ENCODE data around the gene HSPA12A. TPM values are rescaled to one million over a fixed set of nuclear protein-coding genes. Genes with fewer than 3 reads are reported as not detected.

HSPA12A gene
- total and polyA plus RNA-seq, 9 of the 15 experiments (the other 6 are each of a cell fraction or from before 2014, with no cell fraction given) = 0.01 to 0.18 (median 0.04) TPM; not detected in 4

DNA sequence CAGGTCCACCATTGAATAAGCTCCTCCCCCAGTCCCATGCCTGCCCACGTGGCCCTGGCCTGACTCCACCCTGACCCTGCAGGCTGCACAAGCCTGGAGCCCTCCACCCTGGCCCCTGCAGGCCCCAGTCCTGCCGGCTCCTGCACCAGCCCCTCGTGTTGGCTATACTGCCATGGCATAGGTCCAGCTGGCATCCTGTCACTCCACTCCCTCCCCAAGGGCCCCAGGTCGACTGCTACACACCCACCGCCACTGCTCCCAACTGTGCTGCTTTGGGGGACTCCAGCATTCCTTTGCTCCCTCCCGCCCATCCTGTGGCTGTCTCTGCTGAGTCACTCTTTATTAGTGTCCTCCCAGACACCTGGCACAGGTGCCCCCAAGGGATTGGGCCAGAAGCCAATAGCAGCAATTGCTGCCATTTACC is 32.4 kb upstream of the HSPA12A start:
- no peak for DNase-seq (ENCODE audit: extremely low read depth in 1 of 4, low spot score in 3 of 4)
- Histone ChIP-seq H3K4me3 (no peak overlapping the region), H2AFZ (ENCODE audit: low read depth, low read length) (no peak overlapping the region), H3K4me2 (ENCODE audit: insufficient read depth, low read length) (no peak overlapping the region), H3K36me3 (ENCODE audit: control insufficient read depth, insufficient read depth, low read length) (no peaks in the 10 kb centered on the region), H3K9ac (ENCODE audit: insufficient read depth in 1 of 2, low read depth in 2 of 2, low read length in 2 of 2) (no peak overlapping the region), H3K9me1 (ENCODE audit: control insufficient read depth, insufficient read depth, low read length) (no peaks in the 10 kb centered on the region), H4K20me1 (replicated peaks; ENCODE audit: control insufficient read depth, insufficient read depth, low read length) (no peaks in the 10 kb centered on the region), H3K79me2 (ENCODE audit: control insufficient read depth, insufficient read depth, low read length) (no peaks in the 10 kb centered on the region), H3K4me1 (replicated peaks in 1 of 2; ENCODE audit: control insufficient read depth in 2 of 2, insufficient read depth in 2 of 2, low read length in 2 of 2) (no peaks in the 10 kb centered on the region; a peak in 1 of 5 replicates), H3K27me3 (ENCODE audit: control insufficient read depth in 2 of 2, insufficient read depth in 2 of 2, low read length in 2 of 2) (peaks cover 0 to 38% of the 10 kb centered on the region in 2 experiments; a peak in 2 of 5 replicates), H3K27ac (ENCODE audit: extremely low read depth, low read depth, low read length) (no peak overlapping the region), H3K9me3 (replicated peaks; ENCODE audit: control insufficient read depth, insufficient read depth, low read depth, low read length) (no peaks in the 10 kb centered on the region)
- no peak for TF ChIP-seq TCF7 (IDR thresholded peaks at IDR 0.05; ENCODE audit: borderline replicate concordance)
- TF ChIP-seq TRIM24 (IDR thresholded peaks at IDR 0.05) = no peak
- TF ChIP-seq CHD2 (IDR thresholded peaks at IDR 0.05; ENCODE audit: low read depth, low read length) = no peak
- TF ChIP-seq NRF1 (conservative IDR thresholded peaks at IDR 0.05 in 1 of 2, IDR thresholded peaks at IDR 0.05 in 1 of 2) = no peak
- TF ChIP-seq, protein P1, sequence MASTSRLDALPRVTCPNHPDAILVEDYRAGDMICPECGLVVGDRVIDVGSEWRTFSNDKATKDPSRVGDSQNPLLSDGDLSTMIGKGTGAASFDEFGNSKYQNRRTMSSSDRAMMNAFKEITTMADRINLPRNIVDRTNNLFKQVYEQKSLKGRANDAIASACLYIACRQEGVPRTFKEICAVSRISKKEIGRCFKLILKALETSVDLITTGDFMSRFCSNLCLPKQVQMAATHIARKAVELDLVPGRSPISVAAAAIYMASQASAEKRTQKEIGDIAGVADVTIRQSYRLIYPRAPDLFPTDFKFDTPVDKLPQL (IDR thresholded peaks at IDR 0.05; ENCODE audit: extremely low read depth, insufficient read length) = no peak
- TF ChIP-seq, protein P2, sequence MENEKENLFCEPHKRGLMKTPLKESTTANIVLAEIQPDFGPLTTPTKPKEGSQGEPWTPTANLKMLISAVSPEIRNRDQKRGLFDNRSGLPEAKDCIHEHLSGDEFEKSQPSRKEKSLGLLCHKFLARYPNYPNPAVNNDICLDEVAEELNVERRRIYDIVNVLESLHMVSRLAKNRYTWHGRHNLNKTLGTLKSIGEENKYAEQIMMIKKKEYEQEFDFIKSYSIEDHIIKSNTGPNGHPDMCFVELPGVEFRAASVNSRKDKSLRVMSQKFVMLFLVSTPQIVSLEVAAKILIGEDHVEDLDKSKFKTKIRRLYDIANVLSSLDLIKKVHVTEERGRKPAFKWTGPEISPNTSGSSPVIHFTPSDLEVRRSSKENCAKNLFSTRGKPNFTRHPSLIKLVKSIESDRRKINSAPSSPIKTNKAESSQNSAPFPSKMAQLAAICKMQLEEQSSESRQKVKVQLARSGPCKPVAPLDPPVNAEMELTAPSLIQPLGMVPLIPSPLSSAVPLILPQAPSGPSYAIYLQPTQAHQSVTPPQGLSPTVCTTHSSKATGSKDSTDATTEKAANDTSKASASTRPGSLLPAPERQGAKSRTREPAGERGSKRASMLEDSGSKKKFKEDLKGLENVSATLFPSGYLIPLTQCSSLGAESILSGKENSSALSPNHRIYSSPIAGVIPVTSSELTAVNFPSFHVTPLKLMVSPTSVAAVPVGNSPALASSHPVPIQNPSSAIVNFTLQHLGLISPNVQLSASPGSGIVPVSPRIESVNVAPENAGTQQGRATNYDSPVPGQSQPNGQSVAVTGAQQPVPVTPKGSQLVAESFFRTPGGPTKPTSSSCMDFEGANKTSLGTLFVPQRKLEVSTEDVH (IDR thresholded peaks at IDR 0.05; ENCODE audit: low read depth, partially characterized antibody) = no peak
- TF ChIP-seq, protein P3, sequence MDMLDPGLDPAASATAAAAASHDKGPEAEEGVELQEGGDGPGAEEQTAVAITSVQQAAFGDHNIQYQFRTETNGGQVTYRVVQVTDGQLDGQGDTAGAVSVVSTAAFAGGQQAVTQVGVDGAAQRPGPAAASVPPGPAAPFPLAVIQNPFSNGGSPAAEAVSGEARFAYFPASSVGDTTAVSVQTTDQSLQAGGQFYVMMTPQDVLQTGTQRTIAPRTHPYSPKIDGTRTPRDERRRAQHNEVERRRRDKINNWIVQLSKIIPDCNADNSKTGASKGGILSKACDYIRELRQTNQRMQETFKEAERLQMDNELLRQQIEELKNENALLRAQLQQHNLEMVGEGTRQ (CRISPR knock-in tag; IDR thresholded peaks at IDR 0.05) = 0 out of 2 replicates have a peak, but pooled peaks have one; percentile 6
- ChIA-PET CTCF (ENCODE audit: low intra/inter-chr PET ratio) (no interaction called here), POLR2A (interaction anchor here (0.6 to 0.7 kb wide), 2 partner anchors 74 to 382 kb away, joined by 3 to 4 read pairs; no protein-coding TSS in a partner anchor)
- in situ Hi-C loops (cut with MboI) = loop anchor here (25.0 kb wide), 1 partner anchor 87 kb away; no protein-coding TSS in a partner anchor
- 0% methylated on average over 5 of the region's 6 CpGs for WGBS (ENCODE audit: insufficient coverage, low coverage, missing lambda C conversion rate)
- intact Hi-C loops (cut with micrococcal nuclease) = no loop called here
- 0 out of 3 replicates have a peak, but pooled peaks have one; percentile 33 for ATAC-seq
- no TSS peak for BruUV-seq (replicated peaks)
- no peak for FAIRE-seq

Data from K562 (cell line).